IMR-90 (cell line): ENCODE results near the gene IGFBP7. TPM values are rescaled to one million over a fixed set of nuclear protein-coding genes. Genes with fewer than 3 reads are reported as not detected.
A peak's percentile ranks its signal among the peaks of the same experiment; 100 is the strongest.

Source experiments
- ATAC-seq: fragments of 200-7000 bp; cut with Tn5 transposase; 2 replicates; pipeline ENCODE4 v1.9.1; 2020; ENCODE audit warnings: low read depth, mild to moderate bottlenecking, moderate library complexity
- BruUV-seq: library from RNA; stranded (reverse); fragments of 400-500 nt; replicated peaks from 2 replicates; lab custom pipeline; 2021; lab: Mats Ljungman, UMichigan
- CTCF ChIA-PET: fragments of 300-600 bp; formaldehyde crosslinking; extraction: SDS; loops from one replicate; lab custom pipeline; 2021; ENCODE audit warnings: antibody characterized with exemption; lab: Yijun Ruan, JAX
- POLR2A ChIA-PET: fragments of 300-600 bp; sonication (Branson Sonifier 250); formaldehyde crosslinking; loops from one replicate; lab custom pipeline; 2022; ENCODE audit warnings: antibody characterized with exemption; ENCODE audit not compliant: unreplicated experiment; lab: Charles Lee
- DNase-seq: peaks from one replicate; pipeline ENCODE4 v3.0.0; 2013
- H2AFZ ChIP-seq: replicated peaks from 2 replicates; pipeline ENCODE3; 2013; ENCODE audit warnings: low read length, mild to moderate bottlenecking; ENCODE audit not compliant: poor library complexity
- H2AK5ac ChIP-seq: 2 replicates; pipeline ENCODE4 v1.6.1; 2013; ENCODE audit warnings: low read depth, low read length, inconsistent platforms
- H2AK9ac ChIP-seq: replicated peaks from 2 replicates; pipeline ENCODE3; 2013; ENCODE audit warnings: mild to moderate bottlenecking, low read depth, low read length, moderate library complexity; ENCODE audit not compliant: poor library complexity
- H2BK120ac ChIP-seq: 2 replicates; pipeline ENCODE4 v1.6.1; 2013; ENCODE audit warnings: low read depth, low read length, inconsistent platforms
- H2BK15ac ChIP-seq: 3 replicates; pipeline ENCODE4 v1.6.1; 2013; ENCODE audit warnings: low read depth, low read length, inconsistent platforms
- H2BK20ac ChIP-seq: 2 replicates; pipeline ENCODE4 v1.6.1; 2013; ENCODE audit warnings: low read depth, mild to moderate bottlenecking, inconsistent platforms, low read length, moderate library complexity
- H2BK5ac ChIP-seq: 2 replicates; pipeline ENCODE4 v1.6.1; 2013; ENCODE audit warnings: mild to moderate bottlenecking, low read depth, low read length, inconsistent platforms; ENCODE audit not compliant: poor library complexity, severe bottlenecking
- H3K14ac ChIP-seq: replicated peaks from 2 replicates; pipeline ENCODE4 v1.6.1; 2013; ENCODE audit warnings: low read depth, low read length, inconsistent platforms
- H3K18ac ChIP-seq: 2 replicates; pipeline ENCODE4 v1.6.1; 2013; ENCODE audit warnings: low read depth, low read length, control low read depth
- H3K23ac ChIP-seq: 2 replicates; pipeline ENCODE4 v1.6.1; 2013; ENCODE audit warnings: low read depth, low read length, inconsistent platforms
- H3K27ac ChIP-seq: 2 replicates; pipeline ENCODE4 v1.5.1; 2013; ENCODE audit warnings: mild to moderate bottlenecking, control low read depth, low read length; ENCODE audit not compliant: insufficient read depth
- H3K27me3 ChIP-seq: 2 replicates; pipeline ENCODE4 v1.6.1; 2013; ENCODE audit warnings: low read length; ENCODE audit not compliant: control insufficient read depth, insufficient read depth
- H3K36me3 ChIP-seq: 2 replicates; pipeline ENCODE4 v1.6.1; 2013; ENCODE audit warnings: low read length, mixed read lengths; ENCODE audit not compliant: control insufficient read depth, insufficient read depth
- H3K4ac ChIP-seq: 2 replicates; pipeline ENCODE4 v1.6.1; 2013; ENCODE audit warnings: low read depth, low read length, inconsistent platforms
- H3K4me1 ChIP-seq: 2 replicates; pipeline ENCODE4 v1.6.1; 2013; ENCODE audit warnings: low read length, mixed read lengths; ENCODE audit not compliant: control insufficient read depth, insufficient read depth
- H3K4me2 ChIP-seq: 2 replicates; pipeline ENCODE4 v1.6.1; 2013; ENCODE audit warnings: low read depth, mild to moderate bottlenecking, control low read depth, low read length, moderate library complexity
- H3K4me3 ChIP-seq: 2 replicates; pipeline ENCODE4 v1.5.1; 2013; ENCODE audit warnings: low read depth, mild to moderate bottlenecking, control low read depth, low read length, moderate library complexity; ENCODE audit not compliant: insufficient read depth
- H3K56ac ChIP-seq: 2 replicates; pipeline ENCODE4 v1.6.1; 2013; ENCODE audit warnings: low read length, inconsistent platforms; ENCODE audit not compliant: insufficient read depth; ENCODE audit errors: extremely low read depth
- H3K79me1 ChIP-seq, 2 experiments: 2 replicates each; pipeline ENCODE4 v1.6.1; 2013; ENCODE audit warnings: low read length in 2 of 2, inconsistent platforms in 1 of 2, low read depth in 1 of 2
- H3K9ac ChIP-seq: 2 replicates; pipeline ENCODE4 v1.6.1; 2013; ENCODE audit warnings: low read depth, low read length, control low read depth
- H3K9me1 ChIP-seq: 2 replicates; pipeline ENCODE4 v1.6.1; 2013; ENCODE audit warnings: low read length, inconsistent platforms; ENCODE audit not compliant: insufficient read depth
- H3K9me3 ChIP-seq: 2 replicates; pipeline ENCODE4 v1.6.1; 2013; ENCODE audit warnings: low read length; ENCODE audit not compliant: control insufficient read depth, insufficient read depth
- H4K20me1 ChIP-seq: 2 replicates; pipeline ENCODE4 v1.6.1; 2013; ENCODE audit warnings: low read length, inconsistent platforms; ENCODE audit not compliant: insufficient read depth
- H4K5ac ChIP-seq: 2 replicates; pipeline ENCODE4 v1.6.1; 2013; ENCODE audit warnings: mild to moderate bottlenecking, low read depth, low read length, control low read depth
- H4K8ac ChIP-seq, 2 experiments: 2 replicates each; pipeline ENCODE4 v1.6.1; 2013; ENCODE audit warnings: low read depth in 2 of 2, low read length in 2 of 2, control low read depth in 1 of 2, inconsistent platforms in 1 of 2
- H4K91ac ChIP-seq: 2 replicates; pipeline ENCODE4 v1.6.1; 2013; ENCODE audit warnings: low read depth, low read length, inconsistent platforms; ENCODE audit not compliant: insufficient read depth
- CEBPB ChIP-seq: IDR thresholded peaks from 2 replicates; pipeline ENCODE4 v1.6.1; 2012; ENCODE audit warnings: low read depth, low read length, improper control_type of control experiment
- POLR2A ChIP-seq: IDR thresholded peaks from 2 replicates; pipeline ENCODE4 v1.6.1; 2012; ENCODE audit warnings: mild to moderate bottlenecking, low read depth, low read length
- WGBS, 2 experiments: methylation state at CpG; one replicate each; pipeline versions ENCODE4 v1.1.5 to v1.1.7; 2013; ENCODE audit warnings: missing lambda C conversion rate in 2 of 2; ENCODE audit not compliant: insufficient read length in 1 of 2; ENCODE audit errors: extremely low coverage in 2 of 2; 5-methylcytosine and 5-hydroxymethylcytosine counted together
- dilution Hi-C: fragments of 300-500 bp; cut with HindIII; formaldehyde crosslinking; loops from one replicate; pipeline ENCODE4 v1.14.3; 2018; ENCODE audit warnings: low sequenced_read_pairs; ENCODE audit not compliant: unreplicated experiment
- in situ Hi-C: fragments of 300-500 bp; cut with MboI; formaldehyde crosslinking; loops from 3 replicates; pipeline ENCODE4 v1.14.3; 2019; ENCODE audit warnings: low sequenced_read_pairs, inconsistent platforms, mixed read lengths
- intact Hi-C: fragments of 100-400 bp; cut with micrococcal nuclease; formaldehyde crosslinking; loops from 2 replicates; pipeline ENCODE4 v1.10.0; 2022
- polyA plus RNA-seq, 3 experiments: library from polyadenylated mRNA; depleted of rRNA; stranded (reverse); fragments of >200 nt; gene quantifications; 2 replicates each; pipeline ENCODE4 v1.2.3, GENCODE V29; 2012; ENCODE audit warnings: low replicate concordance in 1 of 3
- total RNA-seq: library from RNA; depleted of rRNA; stranded (reverse); fragments of >200 nt; gene quantifications from 2 replicates; pipeline ENCODE4 v1.2.3, GENCODE V29; 2012

The IGFBP7 gene
- total and polyA plus RNA-seq, 2 of the 4 experiments (the other 2 are of a cell fraction), result 33.2 to 267 TPM

GRCh38 chr4:57147335-57148060 lies 37.3 kb upstream of the IGFBP7 start:
- H2AFZ ChIP-seq, result no peak overlapping the region
- CTCF ChIA-PET, result interaction anchor here (0.6 kb wide), 1 partner anchor 58 kb away, joined by 7 read pairs; no protein-coding TSS in a partner anchor

More at GRCh38 chr4:57147335-57148060, 37.3 kb upstream of the IGFBP7 start:
- no peak overlapping the region for H3K56ac ChIP-seq
- dilution Hi-C loops, result no loop called here
- no peaks in the 10 kb centered on the region for H4K20me1 ChIP-seq
- peaks cover 7% of the 10 kb centered on the region; the same call in 1 of the 2 replicates for H3K4me1 ChIP-seq
- H3K27ac ChIP-seq, result no peak overlapping the region
- H3K23ac ChIP-seq, result no peak overlapping the region
- DNase-seq (peak; percentile 75), ATAC-seq (peak; percentile 37; the same call in 1 of the 2 replicates)
- no peak overlapping the region for H2AK5ac ChIP-seq
- no peaks in the 10 kb centered on the region for H3K27me3 ChIP-seq
- no peak overlapping the region for H3K4me2 ChIP-seq
- H4K5ac ChIP-seq, result no peak overlapping the region
- no peaks in the 10 kb centered on the region for H3K9me3 ChIP-seq
- H4K8ac ChIP-seq, result no peak overlapping the region
- H3K18ac ChIP-seq, result no peak overlapping the region
- no peaks in the 10 kb centered on the region for H3K79me1 ChIP-seq
- no peak overlapping the region for H3K4ac ChIP-seq
- no peak overlapping the region for H3K9ac ChIP-seq
- no peak overlapping the region for H3K14ac ChIP-seq
- H2BK15ac ChIP-seq, result no peak overlapping the region
- H2BK120ac ChIP-seq, result no peak overlapping the region
- H2AK9ac ChIP-seq, result no peak overlapping the region
- no TSS peak for BruUV-seq
- 100% methylated on average over 1 of the region's 9 CpGs; no CpG with 5 or more reads in 1 of the 2 experiments for WGBS, 2 experiments
- in situ Hi-C loops, result no loop called here
- H2BK5ac ChIP-seq, result no peak overlapping the region
- intact Hi-C loops, result no loop called here
- POLR2A ChIA-PET, result interaction anchor here (0.6 kb wide), 2 partner anchors 47 to 128 kb away, joined by 3 to 17 read pairs; no protein-coding TSS in a partner anchor
- H2BK20ac ChIP-seq, result no peak overlapping the region
- H3K36me3 ChIP-seq, result no peaks in the 10 kb centered on the region
- H3K9me1 ChIP-seq, result no peaks in the 10 kb centered on the region
- no peak overlapping the region for H3K4me3 ChIP-seq
- peak; percentile 45; the same call in 1 of the 2 replicates for TF ChIP-seq CEBPB
- no peak for TF ChIP-seq POLR2A
- H4K91ac ChIP-seq, result no peak overlapping the region
